Stimulated activated CD4-positive, alpha-beta T cell treated with anti-CD3 and anti-CD28 coated beads, Interleukin-1b, Interleukin-23, amount 100 ng/mL, for 24 hours (primary cell): Measurements from ENCODE around the gene SCAPER.
"Not testable (repeated sequence)": the region's sequence is repeated elsewhere in the genome, so short reads cannot be mapped to it uniquely, and the experiment has no call there.

ENCODE experiments used
- DNase-seq, 4 experiments: peaks; one replicate each; pipeline ENCODE4 v3.0.0-alpha.2; 2020; ENCODE audit warnings: low read depth in 4 of 4, low spot score in 1 of 4

The SCAPER gene

DNA sequence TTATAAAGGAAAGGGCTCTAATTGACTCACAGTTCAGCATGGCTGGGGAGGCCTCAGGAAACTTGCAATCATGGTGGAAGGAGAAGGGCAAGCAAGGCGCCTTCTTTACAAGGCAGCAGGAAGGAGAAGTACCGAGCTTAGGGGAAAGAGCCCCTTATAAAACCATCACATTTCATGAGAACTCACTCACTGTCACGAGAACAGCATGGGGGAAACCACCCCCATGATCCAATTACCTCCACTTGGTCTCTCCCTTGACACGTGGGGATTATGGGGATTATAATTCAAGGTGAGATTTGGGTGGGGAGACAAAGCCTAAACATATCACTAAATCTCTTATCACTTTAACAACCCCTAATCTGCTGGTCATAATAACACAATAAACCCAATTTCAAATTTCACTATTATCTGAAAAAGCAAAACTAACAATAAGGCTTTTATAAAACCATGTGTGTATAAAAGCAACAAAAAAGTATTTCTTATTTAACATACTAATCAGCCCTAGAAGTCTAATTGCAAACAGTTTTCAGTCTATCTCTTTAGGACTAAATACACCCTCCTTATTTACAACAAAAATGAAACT lies 43.2 kb downstream of the SCAPER start:
- no peak for DNase-seq

GRCh38 chr15:76860201-76860600 lies 44.9 kb downstream of the SCAPER start:
- DNase-seq, result no peak

- DNase-seq, result not testable (repeated sequence)
Observed at GRCh38 chr15:76850367-76850766, 54.8 kb downstream of the SCAPER start.

GRCh38 chr15:76846782-76847181 lies 58.4 kb downstream of the SCAPER start:
- DNase-seq, result no peak

GRCh38 chr15:76844096-76844495 lies 61.0 kb downstream of the SCAPER start:
- no peak for DNase-seq

DNA sequence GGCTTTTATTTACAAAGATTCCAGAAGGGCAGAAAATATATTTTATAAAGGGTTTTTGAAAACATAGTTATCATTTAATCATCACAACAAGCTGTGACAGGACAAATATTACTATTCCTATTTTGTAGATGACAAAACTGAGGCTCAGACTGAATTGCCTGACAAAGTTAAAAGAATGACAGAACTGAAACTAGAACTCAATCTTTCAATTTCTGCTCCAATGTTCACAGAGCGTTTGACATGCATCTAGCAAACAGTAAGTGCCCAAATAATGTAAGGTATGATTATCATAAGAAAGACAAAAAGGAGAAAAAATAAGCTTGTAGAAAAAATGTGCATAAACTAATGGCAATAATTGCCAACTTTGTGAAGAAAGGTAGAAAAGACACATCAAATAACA lies 61.9 kb downstream of the SCAPER start:
- no peak for DNase-seq

GRCh38 chr15:76840830-76841460 lies 64.2 kb downstream of the SCAPER start:
- DNase-seq, result no peak

GRCh38 chr15:76839173-76839572 lies 66.0 kb downstream of the SCAPER start:
- no peak for DNase-seq

GRCh38 chr15:76837474-76837873 lies 67.7 kb downstream of the SCAPER start:
- no peak for DNase-seq

DNA sequence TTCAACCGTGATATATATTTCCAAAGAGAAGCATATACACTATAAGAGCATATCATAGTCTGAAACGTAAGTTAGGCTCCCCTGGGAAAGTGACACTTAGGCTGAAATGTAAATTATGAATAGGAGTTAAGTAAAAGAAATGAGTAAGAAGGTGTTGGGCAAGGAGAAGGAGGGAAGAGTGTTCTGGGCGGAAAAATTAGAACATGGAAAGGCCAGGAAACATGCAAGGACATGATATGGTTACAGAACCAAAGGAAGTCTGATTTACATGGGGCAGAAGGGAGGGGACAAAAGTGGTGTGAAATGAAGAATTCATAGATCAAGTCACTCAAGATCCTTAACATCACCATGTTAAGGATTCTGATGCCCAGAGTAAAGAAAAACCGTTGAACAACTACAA lies 75.2 kb downstream of the SCAPER start:
- DNase-seq, result no peak

DNA sequence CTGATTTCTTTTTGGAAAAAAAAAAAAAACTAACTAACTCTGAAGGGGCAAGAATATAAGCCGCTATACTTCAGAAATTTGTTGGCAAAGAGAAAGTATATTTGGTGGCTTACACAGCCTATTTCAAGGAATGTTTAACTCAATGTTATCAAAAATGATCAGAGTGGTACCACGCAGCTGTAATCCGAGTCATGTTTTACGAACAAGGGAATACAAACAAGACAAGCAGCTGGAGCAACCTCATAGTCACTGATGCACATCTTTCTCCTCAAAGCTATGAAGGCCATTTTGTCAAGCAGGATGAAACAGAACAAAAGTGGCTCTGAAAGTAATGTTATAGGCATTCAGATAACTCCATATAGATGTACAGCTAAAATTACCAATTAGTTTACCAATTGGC lies 81.2 kb downstream of the SCAPER start:
- DNase-seq, result no peak

- DNase-seq, result no peak
Observed at GRCh38 chr15:76823303-76823702, 81.8 kb downstream of the SCAPER start.

DNA sequence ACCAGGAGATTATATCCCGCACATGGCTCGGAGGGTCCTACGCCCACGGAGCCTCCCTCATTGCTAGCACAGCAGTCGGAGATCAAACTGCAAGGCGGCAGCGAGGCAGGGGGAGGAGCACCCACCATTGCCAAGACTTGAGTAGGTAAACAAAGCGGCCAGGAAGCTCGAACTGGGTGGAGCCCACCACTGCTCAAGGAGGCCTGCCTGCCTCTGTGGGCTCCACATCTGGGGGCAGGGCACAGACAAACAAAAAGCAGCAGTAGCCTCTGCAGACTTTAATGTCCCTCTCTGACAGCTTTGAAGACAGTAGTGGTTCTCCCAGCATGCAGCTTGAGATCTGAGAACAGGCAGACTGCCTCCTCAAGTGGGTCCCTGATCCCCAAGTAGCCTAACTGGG lies 86.2 kb downstream of the SCAPER start:
- DNase-seq, result not testable (repeated sequence)

DNA sequence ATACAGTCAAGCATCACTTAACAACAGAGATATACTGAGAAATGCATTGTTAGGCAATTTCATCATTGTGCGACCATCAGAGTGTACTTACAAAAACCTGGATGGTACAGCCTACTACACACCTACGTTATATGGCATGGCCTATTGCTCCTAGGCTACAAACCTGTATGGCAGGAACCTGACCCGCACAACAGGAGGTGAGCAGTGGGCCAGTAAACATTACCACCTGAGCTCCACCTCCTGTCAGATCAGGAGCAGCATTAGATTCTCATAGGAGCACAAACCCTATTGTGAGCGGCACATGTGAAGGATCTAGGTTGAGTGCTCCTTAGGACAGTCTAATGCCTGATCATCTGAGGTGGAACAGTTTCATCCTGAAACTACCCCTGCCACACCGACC lies 89.7 kb downstream of the SCAPER start:
- no peak for DNase-seq

DNA sequence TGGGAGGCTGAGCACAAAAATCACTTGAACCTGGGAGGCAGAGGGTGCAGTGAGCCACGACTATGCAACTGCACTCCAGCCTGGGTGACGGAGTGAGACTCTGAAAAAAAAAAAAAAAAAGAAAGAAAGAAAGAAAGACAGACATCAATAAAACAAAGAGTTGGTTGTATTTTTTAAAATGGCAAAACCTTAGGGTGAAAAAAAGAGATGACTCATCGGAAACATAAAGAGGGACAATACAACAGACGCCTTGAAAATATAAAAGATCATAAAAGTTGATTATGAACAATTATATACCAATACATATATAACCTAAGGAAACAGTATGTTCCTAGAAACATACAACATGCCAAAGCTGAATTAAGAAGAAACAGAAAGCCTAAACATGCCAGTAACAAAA lies 92.8 kb downstream of the SCAPER start:
- no peak for DNase-seq

GRCh38 chr15:76809412-76810103 lies 95.6 kb downstream of the SCAPER start:
- DNase-seq, result no peak

DNA sequence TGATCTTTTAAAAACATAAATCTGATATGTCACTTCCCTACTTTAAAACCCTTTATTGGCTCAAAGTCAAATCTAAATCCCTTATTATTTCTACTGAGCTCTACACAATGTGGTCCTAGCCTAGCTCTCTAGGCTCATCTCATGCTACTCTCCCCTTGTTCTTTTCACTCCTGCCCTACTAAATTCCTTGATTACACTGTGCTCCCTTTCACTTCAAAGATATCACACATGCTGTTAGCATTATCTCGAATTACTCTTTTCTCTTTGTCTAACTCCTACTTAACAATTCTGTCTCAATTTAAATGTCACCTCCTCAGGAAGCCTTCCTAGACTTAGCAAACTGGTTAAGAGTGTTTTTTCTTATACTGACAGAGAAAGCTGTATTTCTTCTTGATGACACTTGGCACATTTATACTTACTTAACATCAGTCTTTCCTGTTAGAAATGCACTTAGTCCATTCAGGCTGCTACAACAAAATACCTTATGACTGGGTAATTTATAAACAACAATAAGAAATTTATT lies 102.0 kb downstream of the SCAPER start:
- DNase-seq, result no peak

DNA sequence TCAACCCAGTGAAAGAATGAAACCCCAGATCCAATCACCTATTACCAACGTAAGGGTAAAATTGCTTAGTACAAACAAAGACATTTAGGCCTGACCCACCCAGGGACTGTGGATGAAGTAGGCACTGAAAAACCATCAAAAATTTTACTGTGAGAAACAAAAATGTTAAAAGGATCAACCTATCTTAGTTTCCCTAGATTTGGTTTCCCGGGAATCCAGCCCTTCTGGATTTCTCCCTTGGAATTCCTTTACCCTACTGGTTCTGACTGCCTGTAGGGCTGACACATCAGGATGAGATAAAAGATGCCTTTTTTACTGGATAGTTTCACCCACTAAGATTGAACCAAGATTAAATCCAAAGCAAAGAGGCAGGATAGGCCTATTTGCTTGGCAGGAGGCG lies 102.7 kb downstream of the SCAPER start:
- DNase-seq, result no peak

DNA sequence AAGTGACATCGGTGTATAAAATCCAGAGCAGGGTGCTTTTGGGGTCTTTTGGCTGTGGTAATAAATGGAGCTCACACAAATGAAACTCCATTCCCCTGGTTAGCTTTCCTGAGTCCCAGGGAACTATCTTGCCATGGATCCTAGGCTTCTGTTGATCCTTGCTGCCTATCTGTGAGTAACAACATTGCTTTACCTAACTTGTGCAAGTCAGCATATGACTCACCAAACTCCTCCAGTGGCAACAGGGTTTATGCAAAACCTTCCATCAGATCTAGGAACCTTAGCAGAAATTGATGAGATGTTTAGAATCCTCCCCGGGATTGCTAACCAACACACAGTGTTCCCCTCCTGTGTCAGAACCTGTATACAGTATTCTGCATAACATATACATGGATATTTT lies 105.4 kb downstream of the SCAPER start:
- DNase-seq, result no peak

DNA sequence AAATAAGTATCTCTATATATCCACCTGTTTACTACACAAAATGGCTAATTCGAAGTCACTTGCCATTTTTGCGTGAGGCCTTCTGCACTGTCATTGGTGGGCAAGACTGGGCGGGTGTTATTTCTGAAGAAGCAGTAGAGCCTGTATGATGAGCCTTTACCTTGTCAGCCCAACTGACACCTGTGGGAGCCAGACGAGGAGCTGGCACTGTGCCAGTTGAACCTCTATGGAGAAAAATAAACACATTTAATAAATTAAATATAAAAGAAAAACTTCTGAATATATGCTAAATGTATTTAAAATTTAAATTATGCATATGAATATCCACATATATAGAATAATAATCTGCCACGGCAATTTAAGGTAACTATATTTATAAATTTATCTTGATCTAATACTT lies 109.9 kb downstream of the SCAPER start:
- DNase-seq, result no peak

DNA sequence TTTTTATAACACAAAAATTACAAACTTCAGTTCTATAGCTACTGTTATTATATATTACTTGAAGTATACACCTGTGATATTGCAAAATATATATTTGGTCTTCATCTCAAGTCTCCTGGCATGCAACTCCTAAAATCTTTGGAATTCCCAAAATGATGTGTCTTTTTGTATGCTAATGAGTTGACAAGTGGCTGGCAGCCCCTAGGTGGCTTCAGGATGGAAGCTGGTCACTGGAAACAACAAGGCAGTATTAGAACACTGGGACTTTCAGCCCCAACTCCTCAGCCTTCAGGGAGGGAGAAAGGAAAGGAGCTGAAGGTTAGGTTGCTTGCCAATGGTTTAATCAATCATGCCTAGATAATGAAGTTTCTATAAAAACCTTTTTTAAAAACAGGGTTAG lies 112.0 kb downstream of the SCAPER start:
- DNase-seq, result no peak

DNA sequence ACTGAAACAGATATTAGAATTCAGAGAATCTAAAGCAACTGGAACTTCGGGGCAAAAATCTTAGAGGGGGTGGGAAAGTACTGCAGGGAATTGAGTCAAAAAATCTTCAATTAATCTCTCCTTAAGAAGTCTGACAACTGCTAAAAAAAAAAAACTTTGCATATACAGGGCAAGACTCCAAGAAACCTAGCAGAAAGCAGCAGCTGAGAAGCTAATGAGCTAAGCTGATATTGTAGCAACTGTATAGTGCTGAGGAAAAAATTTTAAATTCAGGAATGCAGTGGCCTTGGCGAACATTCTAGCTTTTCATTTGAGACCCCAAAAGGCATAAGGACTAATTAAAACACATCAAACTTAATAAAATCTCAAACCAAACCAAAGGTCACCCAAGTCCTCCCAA lies 113.6 kb downstream of the SCAPER start:
- no peak for DNase-seq

DNA sequence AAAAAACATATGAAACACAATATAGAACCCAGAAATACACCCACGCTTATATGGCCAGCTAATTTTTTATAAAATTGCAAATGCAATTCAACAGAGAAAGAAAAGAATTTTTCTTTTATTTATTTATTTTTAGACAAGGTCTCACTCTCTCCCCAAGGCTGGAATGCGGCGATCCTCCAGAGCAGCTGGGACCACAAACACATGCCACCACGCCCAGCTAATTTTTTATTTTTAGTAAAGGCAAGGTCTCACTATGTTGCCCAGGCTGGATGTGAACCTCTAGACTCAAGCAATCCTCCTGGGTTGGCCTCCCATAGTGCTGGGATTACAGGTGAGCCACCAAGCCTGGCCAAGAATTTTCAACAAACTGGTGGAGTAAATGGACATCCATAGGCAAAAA lies 117.9 kb downstream of the SCAPER start:
- DNase-seq, result no peak
